Measurements from ENCODE around the gene CAPRIN1.

Gene CAPRIN1

GRCh38 chr11:34072832-34073231 is 21.3 kb downstream of the CAPRIN1 start:
- Mint-ChIP-seq H3K27me3 (ENCODE audit: low read depth, poor library complexity) (no peaks in the 10 kb centered on the region), H3K27ac (no peak overlapping the region), H3K36me3 (ENCODE audit: low read depth) (peaks cover 54% of the 10 kb centered on the region), H3K4me1 (no peaks in the 10 kb centered on the region), H3K4me3 (no peak overlapping the region), H3K9me3 (no peaks in the 10 kb centered on the region)
- DNase-seq = no peak
- no peak for TF ChIP-seq CTCF (IDR thresholded peaks at IDR 0.05)

- Mint-ChIP-seq H3K27me3 (ENCODE audit: low read depth, poor library complexity) (no peaks in the 10 kb centered on the region), H3K36me3 (ENCODE audit: low read depth) (peaks cover 60% of the 10 kb centered on the region), H3K9me3 (no peaks in the 10 kb centered on the region), H3K4me3 (no peak overlapping the region), H3K27ac (peak overlapping the region; percentile 31), H3K4me1 (no peaks in the 10 kb centered on the region)
- no peak for TF ChIP-seq CTCF (IDR thresholded peaks at IDR 0.05)
- no peak for DNase-seq
Observed at GRCh38 chr11:34074391-34074790, 22.9 kb downstream of the CAPRIN1 start.

- Mint-ChIP-seq H3K27me3 (ENCODE audit: low read depth, poor library complexity) (no peaks in the 10 kb centered on the region), H3K9me3 (no peaks in the 10 kb centered on the region), H3K27ac (no peak overlapping the region), H3K4me1 (no peaks in the 10 kb centered on the region), H3K4me3 (no peak overlapping the region), H3K36me3 (ENCODE audit: low read depth) (peaks cover 64% of the 10 kb centered on the region)
- DNase-seq = no peak
- TF ChIP-seq CTCF (IDR thresholded peaks at IDR 0.05) = no peak
Observed at GRCh38 chr11:34075178-34075820, 23.8 kb downstream of the CAPRIN1 start.

- DNase-seq = no peak
- no peak overlapping the region for H3K4me3 Mint-ChIP-seq
- no peaks in the 10 kb centered on the region for H3K4me1 Mint-ChIP-seq
- no peaks in the 10 kb centered on the region for H3K9me3 Mint-ChIP-seq
- TF ChIP-seq CTCF (IDR thresholded peaks at IDR 0.05) = no peak
- H3K27me3 Mint-ChIP-seq (ENCODE audit: low read depth, poor library complexity) = no peaks in the 10 kb centered on the region
- H3K27ac Mint-ChIP-seq = no peak overlapping the region
- H3K36me3 Mint-ChIP-seq (ENCODE audit: low read depth) = peaks cover 76% of the 10 kb centered on the region
Observed at GRCh38 chr11:34080609-34081008, 29.1 kb downstream of the CAPRIN1 start.

- TF ChIP-seq CTCF (IDR thresholded peaks at IDR 0.05) = no peak
- no peaks in the 10 kb centered on the region for H3K27me3 Mint-ChIP-seq (ENCODE audit: low read depth, poor library complexity)
- no peaks in the 10 kb centered on the region for H3K4me1 Mint-ChIP-seq
- no peaks in the 10 kb centered on the region for H3K9me3 Mint-ChIP-seq
- H3K4me3 Mint-ChIP-seq = no peak overlapping the region
- DNase-seq = no peak
- H3K36me3 Mint-ChIP-seq (ENCODE audit: low read depth) = peaks cover 80% of the 10 kb centered on the region
- H3K27ac Mint-ChIP-seq = no peak overlapping the region
Observed at GRCh38 chr11:34084637-34085036, 33.1 kb downstream of the CAPRIN1 start.

- Mint-ChIP-seq H3K36me3 (ENCODE audit: low read depth) (peaks cover 87% of the 10 kb centered on the region), H3K27ac (no peak overlapping the region), H3K9me3 (no peaks in the 10 kb centered on the region), H3K27me3 (ENCODE audit: low read depth, poor library complexity) (no peaks in the 10 kb centered on the region), H3K4me1 (no peaks in the 10 kb centered on the region), H3K4me3 (no peak overlapping the region)
- DNase-seq = no peak
- no peak for TF ChIP-seq CTCF (IDR thresholded peaks at IDR 0.05)
Observed at GRCh38 chr11:34086554-34087283, 35.2 kb downstream of the CAPRIN1 start.
